Breast epithelium (tissue), 4 donors: Measurements from ENCODE around the gene PEMT. TPM values are rescaled to one million over a fixed set of nuclear protein-coding genes. Genes with fewer than 3 reads are reported as not detected.

ENCODE experiments used
- DNase-seq, 2 donors: peaks; one replicate each; pipeline ENCODE4 v3.0.0-alpha.2; 2019; ENCODE audit warnings: low spot score in 2 of 2
- H3K27ac ChIP-seq, 2 donors: fragments of 200-600 bp; sonication (generic) in 1 of 2; one replicate each; pipeline ENCODE4 v1.5.1; 2016 to 2019; ENCODE audit warnings: mild to moderate bottlenecking in 1 of 2
- H3K27me3 ChIP-seq, 2 donors: fragments of 200-600 bp; sonication (generic) in 1 of 2; one replicate each; pipeline versions ENCODE4 v1.5.1 to v1.6.0; 2017 to 2019; ENCODE audit warnings: control low read depth in 1 of 2, mild to moderate bottlenecking in 1 of 2
- H3K36me3 ChIP-seq: fragments of 200-600 bp; one replicate; pipeline ENCODE4 v1.5.1; 2019
- H3K4me1 ChIP-seq, 2 donors: fragments of 200-600 bp; sonication (generic); one replicate each; pipeline ENCODE4 v1.5.1; 2016 to 2019; ENCODE audit warnings: control low read depth in 1 of 2
- H3K4me3 ChIP-seq, 3 donors: fragments of 200-600 bp; sonication (generic); 1 replicate in 2 of 3; 2 replicates in 1 of 3; pipeline ENCODE4 v1.5.1; 2016 to 2019; ENCODE audit warnings: mild to moderate bottlenecking in 3 of 3, moderate library complexity in 2 of 3
- H3K9me3 ChIP-seq, 2 donors: fragments of 200-600 bp; sonication (generic) in 1 of 2; one replicate each; pipeline ENCODE4 v1.5.1; 2016 to 2019; ENCODE audit warnings: control low read depth in 1 of 2
- POLR2A ChIP-seq: fragments of 450-650 bp; IDR thresholded peaks from one replicate; pipeline ENCODE4 v1.6.1; 2016; ENCODE audit warnings: antibody characterized with exemption, mild to moderate bottlenecking, moderate library complexity
- POLR2AphosphoS5 ChIP-seq, 3 donors: sonication (generic); formaldehyde crosslinking; IDR thresholded peaks; one replicate each; pipeline ENCODE4 v1.6.1; 2017; ENCODE audit warnings: antibody characterized with exemption in 3 of 3
- intact Hi-C: fragments of 100-400 bp; cut with DNase I; formaldehyde crosslinking; loops from one replicate; pipeline ENCODE4 v1.15.1; 2023; ENCODE audit warnings: low total_unique reads
- total RNA-seq, 3 donors: library from RNA; depleted of rRNA; stranded (reverse); fragments of >200 nt; gene quantifications; one replicate each; pipeline ENCODE4 v1.1.0, GENCODE V29; 2016
- TF ChIP-seq, protein P1 (sequence below), 3 donors: fragments of 450-650 bp; IDR thresholded peaks; one replicate each; pipeline ENCODE4 v1.5.1; 2016 to 2017; ENCODE audit warnings: antibody characterized with exemption in 3 of 3, mild to moderate bottlenecking in 3 of 3, moderate library complexity in 3 of 3

The PEMT gene
- total RNA-seq, 3 donors from 2014 or later = 37.3 to 151 (median 52.4) TPM

DNA sequence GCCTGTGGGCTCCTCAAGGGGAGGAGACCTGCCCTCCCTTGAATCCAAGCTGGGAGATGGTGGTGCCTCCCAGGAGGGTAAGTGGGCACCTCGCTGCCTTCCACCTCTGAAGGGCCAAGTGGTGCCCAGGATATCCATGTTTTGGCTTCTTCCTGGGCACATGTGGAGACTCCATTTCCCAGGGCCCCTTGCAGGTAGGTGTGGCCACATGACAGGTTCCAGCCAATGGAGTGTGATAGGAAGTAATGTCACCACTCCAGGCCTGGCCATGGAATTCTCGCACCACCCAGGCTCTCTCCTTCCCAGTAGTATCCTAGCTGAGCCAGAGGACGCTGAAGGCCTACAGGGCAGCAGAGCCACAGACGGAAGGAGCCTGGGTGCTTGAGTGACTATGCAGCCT is 17.6 kb upstream of the PEMT start:
- Histone ChIP-seq H3K9me3 (no peaks in the 10 kb centered on the region), H3K36me3 (no peaks in the 10 kb centered on the region), H3K4me3 (no peak overlapping the region), H3K27ac (no peak overlapping the region), H3K27me3 (no peaks in the 10 kb centered on the region), H3K4me1 (no peaks in the 10 kb centered on the region)
- no peak for DNase-seq
- intact Hi-C loops = no loop called here
- TF ChIP-seq POLR2A (no peak), POLR2AphosphoS5 (IDR thresholded peaks at IDR 0.05) (no peak)
- TF ChIP-seq, protein P1, sequence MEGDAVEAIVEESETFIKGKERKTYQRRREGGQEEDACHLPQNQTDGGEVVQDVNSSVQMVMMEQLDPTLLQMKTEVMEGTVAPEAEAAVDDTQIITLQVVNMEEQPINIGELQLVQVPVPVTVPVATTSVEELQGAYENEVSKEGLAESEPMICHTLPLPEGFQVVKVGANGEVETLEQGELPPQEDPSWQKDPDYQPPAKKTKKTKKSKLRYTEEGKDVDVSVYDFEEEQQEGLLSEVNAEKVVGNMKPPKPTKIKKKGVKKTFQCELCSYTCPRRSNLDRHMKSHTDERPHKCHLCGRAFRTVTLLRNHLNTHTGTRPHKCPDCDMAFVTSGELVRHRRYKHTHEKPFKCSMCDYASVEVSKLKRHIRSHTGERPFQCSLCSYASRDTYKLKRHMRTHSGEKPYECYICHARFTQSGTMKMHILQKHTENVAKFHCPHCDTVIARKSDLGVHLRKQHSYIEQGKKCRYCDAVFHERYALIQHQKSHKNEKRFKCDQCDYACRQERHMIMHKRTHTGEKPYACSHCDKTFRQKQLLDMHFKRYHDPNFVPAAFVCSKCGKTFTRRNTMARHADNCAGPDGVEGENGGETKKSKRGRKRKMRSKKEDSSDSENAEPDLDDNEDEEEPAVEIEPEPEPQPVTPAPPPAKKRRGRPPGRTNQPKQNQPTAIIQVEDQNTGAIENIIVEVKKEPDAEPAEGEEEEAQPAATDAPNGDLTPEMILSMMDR (IDR thresholded peaks at IDR 0.05) = no peak

DNA sequence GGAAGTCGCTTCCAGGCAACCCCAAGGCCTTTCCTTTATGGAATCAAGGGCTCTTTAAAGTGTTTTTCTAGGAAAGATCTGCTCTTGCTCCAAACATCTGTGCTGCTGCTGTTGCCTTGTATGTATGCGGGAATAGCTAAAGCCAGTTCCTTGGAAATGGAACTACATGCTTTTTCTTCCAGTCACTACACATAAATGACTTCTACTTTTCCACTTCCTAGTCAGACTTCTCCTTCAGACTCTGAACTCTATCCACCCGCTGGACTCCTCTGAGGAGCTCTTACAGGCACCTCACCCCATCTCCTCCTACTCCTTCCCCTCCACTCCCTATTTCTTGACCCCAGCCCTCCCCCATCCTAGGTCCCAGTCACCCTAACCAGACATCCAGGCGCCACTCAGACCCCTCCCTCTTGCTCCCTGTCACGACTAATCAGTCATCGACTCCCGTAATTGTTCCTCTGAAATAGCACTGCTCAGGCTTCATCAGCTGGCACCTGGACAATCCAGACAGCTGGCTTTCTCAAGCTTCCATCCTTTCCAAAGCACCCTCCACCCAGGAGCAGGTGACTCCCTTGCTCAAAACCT is 15.0 kb upstream of the PEMT start:
- TF ChIP-seq, protein P1 (IDR thresholded peaks at IDR 0.05) = no peak
- TF ChIP-seq POLR2AphosphoS5 (IDR thresholded peaks at IDR 0.05) = no peak
- TF ChIP-seq POLR2A = no peak

DNA sequence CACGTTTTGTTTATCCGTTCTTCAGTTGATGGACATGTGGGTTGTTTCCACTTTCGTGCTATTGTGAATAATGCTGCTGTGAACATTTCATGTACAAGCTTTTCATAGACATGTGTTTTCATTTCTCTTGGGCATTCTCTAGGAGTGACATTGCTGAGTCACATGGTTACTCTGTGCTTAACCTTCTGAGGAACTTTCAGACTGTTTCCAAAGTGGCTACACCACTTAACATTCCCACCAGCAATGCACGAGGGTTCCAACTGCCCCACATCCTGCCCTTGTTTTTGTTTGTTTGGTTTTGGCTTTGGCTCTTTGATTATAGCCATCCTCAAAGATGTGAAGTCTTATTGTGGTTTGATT is 14.2 kb upstream of the PEMT start:
- Histone ChIP-seq H3K27ac (peak overlapping the region in 1 of 2 donors; percentile 55), H3K27me3 (no peaks in the 10 kb centered on the region), H3K36me3 (no peaks in the 10 kb centered on the region), H3K4me3 (no peak overlapping the region), H3K4me1 (no peaks in the 10 kb centered on the region), H3K9me3 (no peaks in the 10 kb centered on the region)
- no peak for DNase-seq
- intact Hi-C loops = no loop called here
- TF ChIP-seq POLR2A = no peak
- TF ChIP-seq, protein P1 (IDR thresholded peaks at IDR 0.05) = no peak
- peak in 1 of 3 donors; percentile 23 for TF ChIP-seq POLR2AphosphoS5 (IDR thresholded peaks at IDR 0.05)

More for the DNA sequence above, 15.0 kb upstream of the PEMT start:
- Histone ChIP-seq H3K9me3 (no peaks in the 10 kb centered on the region), H3K27me3 (no peaks in the 10 kb centered on the region), H3K36me3 (no peaks in the 10 kb centered on the region), H3K4me1 (no peaks in the 10 kb centered on the region), H3K4me3 (no peak overlapping the region), H3K27ac (peak overlapping the region in 1 of 2 donors; percentile 55)
- intact Hi-C loops = no loop called here
- DNase-seq = no peak

DNA sequence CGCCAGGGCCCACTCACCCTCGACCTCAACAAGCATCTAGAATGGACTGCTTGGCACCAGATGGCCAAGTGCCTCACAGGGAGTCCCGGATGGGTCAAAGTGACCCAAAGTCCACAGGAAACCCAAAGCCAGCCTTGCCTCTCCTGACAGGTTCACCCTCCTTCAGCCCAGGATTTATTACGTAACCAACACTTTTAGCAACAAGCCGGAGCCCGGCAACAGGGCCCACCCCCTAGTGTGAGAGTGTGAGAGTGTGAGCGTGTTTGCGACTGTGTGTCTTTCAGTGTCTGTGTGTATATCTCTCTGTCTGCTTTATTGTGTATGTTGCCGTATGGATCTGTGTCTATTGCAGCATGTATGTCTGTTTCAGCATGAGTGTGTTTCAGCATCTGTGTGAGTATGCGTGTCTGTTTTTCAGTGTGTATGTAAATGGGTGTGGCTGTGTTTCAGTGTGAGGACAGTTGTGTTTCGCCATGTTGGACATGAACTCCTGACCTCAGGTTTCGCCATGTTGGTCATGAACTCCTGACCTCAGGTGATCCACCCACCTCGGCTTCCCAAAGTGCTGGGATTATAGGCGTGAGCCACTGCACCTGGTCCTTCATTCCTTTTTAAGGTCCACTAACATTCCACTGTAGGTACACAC is 13.7 kb upstream of the PEMT start:
- no peaks in the 10 kb centered on the region for H3K36me3 ChIP-seq
- no peaks in the 10 kb centered on the region for H3K27me3 ChIP-seq
- DNase-seq = no peak
- intact Hi-C loops = no loop called here
- no peak overlapping the region for H3K4me3 ChIP-seq
- H3K9me3 ChIP-seq = no peaks in the 10 kb centered on the region
- TF ChIP-seq, protein P1 (IDR thresholded peaks at IDR 0.05) = no peak
- no peak for TF ChIP-seq POLR2A
- no peak for TF ChIP-seq POLR2AphosphoS5 (IDR thresholded peaks at IDR 0.05)
- no peaks in the 10 kb centered on the region for H3K4me1 ChIP-seq
- peak overlapping the region in 1 of 2 donors; percentile 41 for H3K27ac ChIP-seq

DNA sequence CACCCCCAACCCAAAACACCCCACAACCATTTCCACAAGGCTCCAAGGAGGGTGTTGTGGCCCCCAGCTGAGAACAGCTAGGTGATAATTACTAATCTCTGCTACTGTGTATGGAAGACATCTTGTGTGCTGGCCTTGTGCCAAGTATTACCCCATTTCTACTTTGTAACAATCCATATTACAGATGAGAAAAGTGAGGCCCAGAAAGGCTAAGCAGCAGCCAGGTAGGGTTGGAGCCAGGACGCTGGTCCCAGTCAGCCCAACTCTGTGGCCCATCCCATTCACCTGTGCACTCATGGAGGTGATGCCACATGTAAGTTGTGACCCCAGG is 12.4 kb upstream of the PEMT start:
- H3K36me3 ChIP-seq = no peaks in the 10 kb centered on the region
- intact Hi-C loops = no loop called here
- no peak overlapping the region for H3K4me3 ChIP-seq
- H3K27me3 ChIP-seq = no peaks in the 10 kb centered on the region
- H3K4me1 ChIP-seq = no peaks in the 10 kb centered on the region
- no peak for TF ChIP-seq POLR2A
- TF ChIP-seq, protein P1 (IDR thresholded peaks at IDR 0.05) = no peak
- no peak for TF ChIP-seq POLR2AphosphoS5 (IDR thresholded peaks at IDR 0.05)
- H3K27ac ChIP-seq = no peak overlapping the region
- H3K9me3 ChIP-seq = no peaks in the 10 kb centered on the region
- DNase-seq = no peak
